GM19043 (cell line): ENCODE data around the gene GRIK3.

Experiments
- ATAC-seq: cut with Tn5 transposase; IDR thresholded peaks from one replicate; pipeline ENCODE4 v1.9.1; 2021; ENCODE audit warnings: low read depth; ENCODE audit not compliant: unreplicated experiment

GRIK3 gene

GRCh38 chr1:36882536-36883285 is 151.6 kb downstream of the GRIK3 start:
- no peak for ATAC-seq

DNA sequence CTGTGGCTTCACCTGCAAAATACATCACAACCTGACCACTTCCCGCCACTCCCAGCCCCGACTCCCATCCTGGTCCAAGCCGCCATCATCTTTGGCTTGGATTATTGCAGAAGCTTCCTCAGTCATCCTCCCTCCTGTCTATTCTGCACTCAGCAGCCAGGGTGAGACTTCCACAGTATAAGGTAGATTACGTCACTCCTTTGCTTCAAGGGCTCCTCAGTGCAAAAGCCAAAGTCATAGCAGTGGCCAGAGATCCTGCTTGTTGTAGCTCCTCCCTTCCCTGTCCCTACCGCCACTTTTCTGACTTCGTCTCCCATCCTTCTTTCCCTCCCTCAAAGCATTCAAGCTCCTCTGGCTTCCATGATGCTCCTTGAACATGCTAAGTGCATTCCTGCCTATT is 152.8 kb downstream of the GRIK3 start:
- ATAC-seq: no peak

DNA sequence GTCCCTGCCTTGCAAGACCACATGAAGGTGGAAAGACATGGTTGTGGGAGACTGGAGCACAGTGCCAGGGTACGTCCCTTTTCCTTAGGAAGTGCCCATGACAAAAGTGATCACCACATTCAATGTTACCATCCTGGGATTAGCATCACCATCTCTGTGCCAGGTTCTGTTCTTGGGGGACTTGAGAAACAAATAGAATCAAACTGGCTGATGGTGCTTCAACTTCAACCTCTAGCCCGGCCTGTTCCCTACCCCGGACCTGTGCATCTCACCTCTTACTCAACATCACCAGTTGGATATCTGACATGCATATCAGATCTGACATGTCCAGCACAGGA is 153.3 kb downstream of the GRIK3 start:
- no peak for ATAC-seq

GRCh38 chr1:36880155-36881067 is 153.9 kb downstream of the GRIK3 start:
- no peak for ATAC-seq

- no peak for ATAC-seq
Measured at GRCh38 chr1:36879613-36880012, 154.7 kb downstream of the GRIK3 start.

DNA sequence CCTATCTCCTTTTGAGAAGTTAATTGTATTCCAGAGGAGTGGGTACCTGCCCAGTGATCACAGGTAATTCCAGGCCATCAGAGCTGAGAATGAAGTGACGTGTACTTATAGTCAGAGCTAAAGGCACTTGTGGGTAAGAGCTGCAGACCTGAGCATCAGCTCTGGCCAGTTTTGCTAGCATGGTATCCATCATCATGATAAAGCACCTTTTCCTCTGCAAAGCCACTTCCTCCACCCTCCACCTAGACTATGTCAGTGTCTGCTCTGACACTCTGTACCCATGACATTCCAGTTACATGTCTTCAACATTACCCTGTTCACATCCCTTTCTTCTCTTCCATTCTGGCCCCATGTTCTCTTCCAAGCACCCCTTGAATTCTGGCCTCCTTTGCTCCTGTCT is 157.3 kb downstream of the GRIK3 start:
- ATAC-seq: no peak

DNA sequence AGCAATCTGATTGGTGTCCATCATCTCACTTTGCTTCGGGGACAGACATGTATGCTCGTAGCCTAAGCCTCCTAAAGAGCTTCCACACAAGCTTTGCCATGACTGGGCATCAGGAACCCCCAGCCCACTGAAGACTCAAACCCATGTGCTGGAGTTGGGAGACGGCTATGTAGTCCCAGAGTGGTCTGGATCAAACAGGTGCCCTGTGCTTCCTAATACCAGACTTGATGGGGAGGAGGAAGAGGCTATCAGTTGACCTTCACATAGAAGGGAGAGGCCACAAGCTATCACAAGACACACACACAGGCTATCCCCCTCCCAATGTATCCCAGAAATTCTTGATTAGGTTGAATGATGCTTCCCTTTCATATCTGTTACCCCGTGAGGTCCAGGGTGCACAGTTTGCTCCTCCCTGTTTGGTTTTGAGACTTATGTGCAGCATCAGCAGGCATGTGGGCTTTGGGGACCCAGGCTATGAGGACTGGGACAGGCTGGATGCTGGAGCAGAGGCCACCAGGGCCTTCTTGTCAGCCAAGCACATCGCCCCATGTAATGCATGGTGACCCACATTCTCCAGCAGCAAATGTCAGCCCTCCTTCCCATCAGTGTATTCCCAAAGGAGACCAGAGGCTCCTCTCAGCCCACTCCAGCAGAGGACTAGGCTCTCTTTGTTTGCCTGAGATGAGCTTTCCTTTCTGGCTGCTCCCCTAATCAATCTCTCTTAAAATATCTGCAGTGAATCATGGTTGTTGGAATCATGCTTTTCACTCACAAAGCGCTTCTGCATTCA is 159.8 kb downstream of the GRIK3 start:
- ATAC-seq: no peak

DNA sequence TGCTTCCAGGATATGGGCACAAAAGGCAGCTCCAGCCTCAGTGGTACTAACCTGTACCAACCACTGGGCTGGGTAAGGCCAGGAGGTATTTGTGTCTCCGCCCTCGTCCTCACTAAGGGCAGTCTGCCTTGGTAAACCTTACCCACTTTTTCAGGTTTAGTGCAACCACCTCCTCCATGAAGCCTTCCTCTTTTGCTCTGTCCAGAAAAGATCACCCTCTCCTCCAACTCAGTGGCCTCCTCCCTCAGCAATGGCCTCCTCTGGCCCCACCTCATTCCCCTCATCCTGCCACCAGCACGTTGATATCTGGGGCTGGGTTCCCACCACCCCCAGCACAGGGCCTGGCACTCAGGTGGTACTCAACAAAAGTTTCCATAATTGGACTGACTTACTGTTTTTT is 161.5 kb downstream of the GRIK3 start:
- no peak for ATAC-seq

- no peak for ATAC-seq
Measured at GRCh38 chr1:36872126-36872754, 162.1 kb downstream of the GRIK3 start.

GRCh38 chr1:36871146-36871971 is 163.0 kb downstream of the GRIK3 start:
- ATAC-seq: no peak

- no peak for ATAC-seq
Measured at GRCh38 chr1:36869826-36870225, 164.5 kb downstream of the GRIK3 start.

- no peak for ATAC-seq
Measured at GRCh38 chr1:36869054-36869453, 165.3 kb downstream of the GRIK3 start.

DNA sequence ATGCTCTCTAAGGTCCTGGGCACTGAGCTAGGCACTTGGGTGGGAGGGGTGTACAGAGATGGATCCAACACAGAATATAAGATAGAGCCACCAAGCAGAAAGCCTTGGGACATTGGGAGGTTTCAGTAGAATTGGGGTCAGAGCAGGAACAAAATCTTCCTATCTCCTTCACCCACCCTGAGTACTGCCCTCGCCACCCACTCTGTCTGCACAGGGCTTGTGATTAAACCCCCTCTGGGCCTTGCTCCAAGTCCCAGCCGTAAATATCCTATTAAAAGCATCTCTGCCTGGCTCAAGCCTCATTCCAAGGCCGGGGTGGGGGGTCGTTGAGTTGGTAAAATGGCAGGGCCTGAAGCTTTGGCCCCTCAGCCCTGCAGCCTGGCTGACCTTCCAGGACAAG is 166.7 kb downstream of the GRIK3 start:
- no peak for ATAC-seq

DNA sequence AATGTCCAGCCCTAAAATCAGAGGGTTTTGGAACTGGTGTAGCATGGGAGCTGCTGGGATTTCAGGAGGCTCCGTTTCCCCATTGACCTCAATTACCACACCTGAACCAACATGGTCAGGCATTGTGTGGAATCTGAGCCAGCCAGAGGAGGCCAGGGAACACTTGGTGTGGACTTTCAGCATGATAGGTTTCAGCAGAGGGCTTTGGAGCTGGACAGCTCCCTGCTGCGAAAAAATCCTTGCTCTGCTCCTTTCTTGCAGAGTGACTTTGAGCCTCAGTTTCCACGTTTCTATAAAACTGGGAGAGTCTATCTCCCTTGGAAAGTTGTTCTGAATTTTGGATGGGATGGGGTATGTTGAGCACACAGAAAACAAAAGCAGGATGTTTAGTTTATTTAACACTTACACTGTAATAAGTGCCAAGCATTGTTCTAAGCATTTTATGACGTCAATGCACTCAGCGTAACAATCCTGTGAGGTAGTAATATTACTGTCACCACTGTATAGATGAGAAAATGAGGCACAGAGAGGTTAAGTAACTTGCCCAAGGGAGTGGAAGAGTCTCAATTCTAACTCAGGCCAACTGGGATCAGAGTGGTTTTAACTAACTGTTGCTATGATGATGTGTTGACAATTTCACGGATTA is 168.0 kb downstream of the GRIK3 start:
- ATAC-seq: no peak

DNA sequence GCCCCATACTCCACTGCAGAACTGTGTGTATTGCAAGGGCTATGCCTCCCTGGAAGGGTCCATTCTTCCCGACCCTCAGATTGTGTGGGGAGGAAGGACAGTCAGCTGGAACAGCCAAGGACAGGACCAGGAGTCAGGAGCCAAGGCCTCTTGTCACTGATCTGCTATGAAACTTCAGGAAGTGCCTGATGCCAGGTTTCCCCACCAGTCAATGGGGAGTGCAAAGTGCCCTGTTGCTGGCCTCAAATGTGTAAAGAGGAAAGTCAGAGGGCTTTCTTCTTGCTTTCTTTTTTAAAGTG is 168.8 kb downstream of the GRIK3 start:
- no peak for ATAC-seq

- no peak for ATAC-seq
Measured at GRCh38 chr1:36864823-36865601, 169.3 kb downstream of the GRIK3 start.

DNA sequence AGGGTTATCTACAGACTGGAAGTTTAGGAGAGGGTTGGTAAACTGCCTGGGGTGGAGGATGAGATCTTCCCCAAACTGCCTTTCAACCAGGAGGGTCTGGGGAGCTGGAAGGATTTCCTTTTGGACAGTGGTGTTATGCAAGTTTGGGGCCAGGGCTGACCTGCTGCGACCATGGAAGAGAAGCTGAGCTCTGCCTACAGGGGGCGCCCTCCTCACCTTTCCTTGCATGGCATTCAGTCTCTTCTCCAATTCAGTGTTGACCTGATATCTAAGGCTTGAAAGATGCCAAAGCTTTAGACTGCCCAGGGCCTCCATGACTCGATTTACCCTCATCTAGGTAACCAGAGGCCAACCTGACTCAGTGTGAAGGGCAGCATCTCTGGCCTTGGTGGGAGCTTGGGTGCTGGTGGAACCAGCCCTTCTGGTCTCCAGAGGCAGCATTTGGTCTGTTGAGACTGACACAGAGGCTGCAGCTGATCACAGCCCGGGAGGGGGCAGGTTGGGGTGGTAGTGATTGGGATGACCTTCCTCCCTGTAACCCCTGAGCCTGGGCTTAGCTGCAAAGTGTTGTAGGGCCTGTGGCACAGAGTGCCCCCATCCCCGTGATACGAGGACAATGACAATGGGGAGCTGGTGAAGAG is 170.0 kb downstream of the GRIK3 start:
- no peak for ATAC-seq

GRCh38 chr1:36863500-36863899 is 170.8 kb downstream of the GRIK3 start:
- no peak for ATAC-seq
